K562 (cell line): Measurements from ENCODE around the gene UBE2H. TPM values are rescaled to one million over a fixed set of nuclear protein-coding genes. Genes with fewer than 3 reads are reported as not detected.

ENCODE experiments used
- CEBPG ChIP-seq, 3 experiments: fragments of 200-800 bp in 1 of 3; sonication (Bioruptor generic) in 1 of 3; sonication (generic) in 1 of 3; formaldehyde crosslinking in 1 of 3; IDR thresholded peaks in 2 of 3; conservative IDR thresholded peaks in 1 of 3; 2 replicates each; pipeline versions ENCODE4 v1.6.1 to v1.8.0; 2016 to 2022; ENCODE audit warnings: missing compliant biosample characterization in 2 of 3, missing genetic modification characterization in 2 of 3, mild to moderate bottlenecking in 1 of 3, missing genetic modification reagents in 1 of 3
- DMBX1 ChIP-seq: fragments of 250-450 bp; sonication (Bioruptor Pico); IDR thresholded peaks from 2 replicates; pipeline ENCODE4 v1.8.0; 2022; ENCODE audit warnings: inconsistent platforms, mild to moderate bottlenecking, moderate library complexity, borderline replicate concordance
- FOXM1 ChIP-seq, 2 experiments: fragments of 450-650 bp in 1 of 2; sonication (generic) in 1 of 2; formaldehyde crosslinking in 1 of 2; IDR thresholded peaks; 2 replicates each; pipeline versions ENCODE4 v1.6.1 to v1.9.0; 2017 to 2022; ENCODE audit warnings: low read depth in 2 of 2, mild to moderate bottlenecking in 2 of 2, missing genetic modification reagents in 1 of 2, moderate library complexity in 1 of 2
- GTF2A2 ChIP-seq: IDR thresholded peaks from 2 replicates; pipeline ENCODE4 v1.6.1; 2016; ENCODE audit warnings: mild to moderate bottlenecking, missing genetic modification characterization, missing compliant biosample characterization
- NBN ChIP-seq: fragments of 450-650 bp; IDR thresholded peaks from 2 replicates; pipeline ENCODE4 v1.6.1; 2016; ENCODE audit warnings: low read depth, mild to moderate bottlenecking
- NELFE ChIP-seq: IDR thresholded peaks from 2 replicates; pipeline ENCODE4 v1.6.1; 2011; ENCODE audit warnings: mild to moderate bottlenecking; ENCODE audit not compliant: insufficient read depth, insufficient read length
- SIX5 ChIP-seq, 2 experiments: IDR thresholded peaks; 2 replicates each; pipeline ENCODE4 v1.6.1; 2011; ENCODE audit warnings: low read length in 2 of 2, borderline replicate concordance in 1 of 2, low read depth in 1 of 2, mild to moderate bottlenecking in 1 of 2, moderate library complexity in 1 of 2; ENCODE audit not compliant: insufficient read depth in 1 of 2
- SMARCC2 ChIP-seq: fragments of 450-650 bp; IDR thresholded peaks from 2 replicates; pipeline ENCODE4 v1.6.1; 2017; ENCODE audit warnings: antibody characterized with exemption, moderate library complexity, mild to moderate bottlenecking, low read depth
- SUPT5H ChIP-seq: fragments of 450-650 bp; IDR thresholded peaks from 2 replicates; pipeline ENCODE4 v1.6.1; 2016
- TCF3 ChIP-seq: sonication (generic); formaldehyde crosslinking; IDR thresholded peaks from 2 replicates; pipeline ENCODE4 v1.4.0; 2020; ENCODE audit warnings: mild to moderate bottlenecking, missing genetic modification reagents
- TRIM24 ChIP-seq, 2 experiments: fragments of 450-650 bp; IDR thresholded peaks; 2 replicates each; pipeline ENCODE4 v1.6.1; 2016
- ZFPM2 ChIP-seq: fragments of 250-450 bp; sonication (Bioruptor Pico); IDR thresholded peaks from 2 replicates; pipeline ENCODE4 v1.5.1; 2022; ENCODE audit warnings: mild to moderate bottlenecking
- ZNF263 ChIP-seq: sonication (generic); formaldehyde crosslinking; IDR thresholded peaks from 2 replicates; pipeline ENCODE4 v1.8.0; 2022; ENCODE audit warnings: mild to moderate bottlenecking, missing genetic modification reagents, borderline replicate concordance
- ZNF707 ChIP-seq: fragments of 250-450 bp; sonication (Bioruptor Pico); conservative IDR thresholded peaks from 2 replicates; pipeline ENCODE4 v1.8.0; 2022; ENCODE audit warnings: inconsistent platforms, mild to moderate bottlenecking, moderate library complexity
- polyA plus RNA-seq, 8 experiments: library from polyadenylated mRNA; depleted of rRNA in 4 of 8; stranded (reverse) in 5 of 8; unstranded in 3 of 8; fragments of >200 nt; fragmentation: Nextera tagmentation in 2 of 8; fragmentation: Illumina TruSeq in 1 of 8; extraction: Ambion mirVana in 2 of 8; extraction: Trizol in 1 of 8; gene quantifications; 2 replicates each; pipeline versions ENCODE4 v1.2.1 to v1.2.3, GENCODE V29; 2011 to 2014; ENCODE audit warnings: inconsistent platforms in 1 of 8, missing spikeins in 1 of 8
- total RNA-seq, 7 experiments: library from RNA; depleted of rRNA in 6 of 7; stranded (reverse); fragments of >200 nt in 6 of 7; fragmentation: Illumina TruSeq in 2 of 7; extraction: Trizol in 2 of 7; gene quantifications; 2 replicates each; pipeline versions ENCODE4 v1.2.1 to v1.2.3, GENCODE V29; 2011 to 2021; ENCODE audit warnings: low replicate concordance in 1 of 7
- TF ChIP-seq, protein P1 (sequence below): IDR thresholded peaks from 2 replicates; pipeline ENCODE4 v1.6.1; 2012; ENCODE audit warnings: low read depth, low read length, improper control_type of control experiment, borderline replicate concordance
- TF ChIP-seq, protein P2 (sequence below): sonication (generic); formaldehyde crosslinking; IDR thresholded peaks from 2 replicates; pipeline ENCODE4 v1.8.0; 2022; ENCODE audit warnings: mild to moderate bottlenecking, missing genetic modification reagents

The UBE2H gene
- total and polyA plus RNA-seq, 9 of the 15 experiments (the other 6 are each of a cell fraction or from before 2014, with no cell fraction given), result 6.3 to 33.0 (median 13.3) TPM

DNA sequence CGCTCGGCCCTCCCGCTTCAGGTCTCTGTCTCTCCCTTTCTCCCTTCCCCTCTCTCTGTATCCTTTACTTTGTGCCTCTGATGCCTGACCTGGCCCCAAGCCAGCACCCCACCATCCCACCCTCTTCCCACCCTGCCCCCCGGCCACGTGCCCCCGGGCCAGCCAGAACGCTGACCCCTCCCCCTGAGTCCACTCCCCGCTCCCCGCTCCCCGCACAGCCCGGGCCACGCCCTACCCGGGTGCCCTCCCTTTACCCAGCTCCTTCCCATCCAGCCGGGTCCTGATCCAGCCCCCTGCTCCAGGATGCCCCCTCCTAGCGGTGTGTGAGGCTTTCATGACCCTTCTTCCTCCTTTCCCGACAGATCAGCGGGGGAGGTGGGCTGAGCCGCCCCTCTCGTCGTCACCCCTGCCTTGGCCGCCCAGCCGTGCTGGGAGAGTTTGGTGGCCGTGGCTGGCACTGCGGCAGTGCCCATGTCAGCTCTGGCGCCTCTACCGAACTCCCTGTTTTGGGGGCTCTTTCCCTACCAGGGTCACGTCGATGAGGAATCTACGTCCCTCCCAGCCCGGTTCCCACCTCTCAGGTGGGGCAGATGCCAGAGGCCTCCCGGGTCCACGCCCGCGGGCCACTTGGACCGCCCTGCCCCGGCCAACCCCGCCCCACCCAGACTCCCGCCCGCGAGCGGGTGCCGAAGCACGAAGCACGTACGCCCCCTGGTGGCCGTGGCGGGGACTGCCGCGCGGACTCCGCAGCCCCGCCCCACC lies 127.4 kb downstream of the UBE2H start (continued):
- 0 out of 2 replicates have a peak, but pooled peaks have one; percentile 42 for TF ChIP-seq ZFPM2
- no peak for TF ChIP-seq GTF2A2 (tag)
- no peak for TF ChIP-seq NBN
- TF ChIP-seq DMBX1 (CRISPR knock-in tag), result no peak
- no peak for TF ChIP-seq SUPT5H
- TF ChIP-seq, protein P1, sequence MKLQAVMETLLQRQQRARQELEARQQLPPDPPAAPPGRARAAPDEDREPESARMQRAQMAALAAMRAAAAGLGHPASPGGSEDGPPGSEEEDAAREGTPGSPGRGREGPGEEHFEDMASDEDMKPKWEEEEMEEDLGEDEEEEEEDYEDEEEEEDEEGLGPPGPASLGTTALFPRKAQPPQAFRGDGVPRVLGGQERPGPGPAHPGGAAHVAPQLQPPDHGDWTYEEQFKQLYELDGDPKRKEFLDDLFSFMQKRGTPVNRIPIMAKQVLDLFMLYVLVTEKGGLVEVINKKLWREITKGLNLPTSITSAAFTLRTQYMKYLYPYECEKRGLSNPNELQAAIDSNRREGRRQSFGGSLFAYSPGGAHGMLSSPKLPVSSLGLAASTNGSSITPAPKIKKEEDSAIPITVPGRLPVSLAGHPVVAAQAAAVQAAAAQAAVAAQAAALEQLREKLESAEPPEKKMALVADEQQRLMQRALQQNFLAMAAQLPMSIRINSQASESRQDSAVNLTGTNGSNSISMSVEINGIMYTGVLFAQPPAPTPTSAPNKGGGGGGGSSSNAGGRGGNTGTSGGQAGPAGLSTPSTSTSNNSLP, result no peak
- TF ChIP-seq CEBPG (CRISPR knock-in tag; IDR thresholded peaks at IDR 0.05), result no peak
- no peak for TF ChIP-seq CEBPG (tag; conservative IDR thresholded peaks at IDR 0.05 in 1 of 2, IDR thresholded peaks at IDR 0.05 in 1 of 2)
- no peak for TF ChIP-seq NELFE
- TF ChIP-seq SIX5 (IDR thresholded peaks at IDR 0.05; ENCODE audit: borderline replicate concordance in 1 of 2, insufficient read depth in 1 of 2, low read depth in 1 of 2, low read length in 2 of 2), result no peak
- no peak for TF ChIP-seq ZNF707 (CRISPR knock-in tag)
- TF ChIP-seq ZNF263, result no peak
- TF ChIP-seq TCF3 (CRISPR knock-in tag), result no peak
- TF ChIP-seq, protein P2, sequence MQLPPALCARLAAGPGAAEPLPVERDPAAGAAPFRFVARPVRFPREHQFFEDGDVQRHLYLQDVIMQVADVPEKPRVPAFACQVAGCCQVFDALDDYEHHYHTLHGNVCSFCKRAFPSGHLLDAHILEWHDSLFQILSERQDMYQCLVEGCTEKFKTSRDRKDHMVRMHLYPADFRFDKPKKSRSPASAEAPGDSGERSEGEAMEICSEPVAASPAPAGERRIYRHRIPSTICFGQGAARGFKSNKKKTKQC (CRISPR knock-in tag), result peak; percentile 33; the same call in 1 of the 2 replicates
- no peak for TF ChIP-seq SMARCC2
- no peak for TF ChIP-seq TRIM24 (IDR thresholded peaks at IDR 0.05)
- TF ChIP-seq FOXM1 (IDR thresholded peaks at IDR 0.05; ENCODE audit: low read depth), result no peak
- peak; percentile 87 for TF ChIP-seq FOXM1 (CRISPR knock-in tag; IDR thresholded peaks at IDR 0.05; ENCODE audit: low read depth)
